Dendritic cell treated with granulocyte-macrophage colony-stimulating factor and Interleukin-4, amounts not matched to agents 40 ng/mL and 50 ng/mL, for 4 days (primary cell): ENCODE data around the gene CEP85L.
"Not testable (repeated sequence)": the region's sequence is repeated elsewhere in the genome, so short reads cannot be mapped to it uniquely, and the experiment has no call there.

Source experiments
- H3K27ac Mint-ChIP-seq: one replicate; pipeline ENCODE4 v1.8.0; 2022; ENCODE audit warnings: mild to moderate bottlenecking, mixed read lengths
- H3K27me3 Mint-ChIP-seq: one replicate; pipeline ENCODE4 v1.8.0; 2022; ENCODE audit warnings: mild to moderate bottlenecking, mixed read lengths
- H3K36me3 Mint-ChIP-seq: one replicate; pipeline ENCODE4 v1.8.0; 2022; ENCODE audit warnings: low read depth, mixed read lengths
- H3K4me1 Mint-ChIP-seq: one replicate; pipeline ENCODE4 v1.8.0; 2022; ENCODE audit warnings: low read depth, mixed read lengths
- H3K4me3 Mint-ChIP-seq: one replicate; pipeline ENCODE4 v1.8.0; 2022; ENCODE audit warnings: mild to moderate bottlenecking, moderate library complexity, mixed read lengths
- H3K9me3 Mint-ChIP-seq: one replicate; pipeline ENCODE4 v1.8.0; 2022; ENCODE audit warnings: mixed read lengths
- intact Hi-C: fragments of 100-400 bp; cut with micrococcal nuclease; formaldehyde crosslinking; loops from one replicate; pipeline ENCODE4 v1.15.0; 2022

CEP85L gene

DNA sequence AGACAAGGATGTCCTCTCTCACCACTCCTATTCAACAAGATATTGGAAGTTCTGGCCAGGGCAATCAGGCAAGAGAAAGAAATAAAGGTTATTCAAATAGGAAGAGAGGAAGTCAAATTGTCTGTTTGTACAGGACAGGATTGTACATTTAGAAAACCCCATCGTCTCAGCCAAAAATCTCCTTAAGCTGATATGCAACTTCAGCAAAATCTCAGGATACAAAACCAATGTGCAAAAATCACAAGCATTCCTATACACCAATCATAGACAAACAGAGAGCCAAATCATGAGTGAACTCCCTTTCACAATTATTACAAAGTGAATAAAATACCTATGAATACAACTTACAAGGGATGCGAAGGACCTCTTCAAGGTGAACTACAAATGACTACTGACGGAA, 217.2 kb downstream of the CEP85L start:
- H3K27me3 Mint-ChIP-seq, H3K4me3 Mint-ChIP-seq, H3K4me1 Mint-ChIP-seq, H3K36me3 Mint-ChIP-seq, H3K27ac Mint-ChIP-seq, intact Hi-C loops: not testable (repeated sequence)
- H3K9me3 Mint-ChIP-seq: peaks cover 11% of the 10 kb centered on the region

DNA sequence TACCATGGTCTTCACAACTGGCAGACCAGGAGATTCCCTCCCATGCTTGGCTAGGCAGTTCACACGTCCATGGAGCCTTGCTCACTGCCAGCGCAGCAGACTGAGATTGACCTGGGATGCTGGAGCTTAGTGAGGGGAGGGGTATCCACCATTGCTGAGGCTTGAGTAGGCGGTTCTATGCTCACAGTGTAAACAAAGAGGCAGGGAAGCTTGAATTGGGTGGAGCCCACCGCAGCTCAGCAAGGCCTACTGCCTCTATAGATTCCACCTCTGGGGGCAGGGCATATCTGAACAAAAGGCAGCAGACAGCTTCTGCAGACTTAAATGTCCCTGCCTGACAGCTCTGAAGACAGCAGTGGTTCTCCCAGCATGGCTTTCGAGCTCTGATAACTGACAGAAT, 230.1 kb downstream of the CEP85L start:
- H3K27ac Mint-ChIP-seq, H3K4me1 Mint-ChIP-seq, H3K27me3 Mint-ChIP-seq, H3K36me3 Mint-ChIP-seq, intact Hi-C loops, H3K4me3 Mint-ChIP-seq: not testable (repeated sequence)
- peaks cover 26% of the 10 kb centered on the region for H3K9me3 Mint-ChIP-seq

DNA sequence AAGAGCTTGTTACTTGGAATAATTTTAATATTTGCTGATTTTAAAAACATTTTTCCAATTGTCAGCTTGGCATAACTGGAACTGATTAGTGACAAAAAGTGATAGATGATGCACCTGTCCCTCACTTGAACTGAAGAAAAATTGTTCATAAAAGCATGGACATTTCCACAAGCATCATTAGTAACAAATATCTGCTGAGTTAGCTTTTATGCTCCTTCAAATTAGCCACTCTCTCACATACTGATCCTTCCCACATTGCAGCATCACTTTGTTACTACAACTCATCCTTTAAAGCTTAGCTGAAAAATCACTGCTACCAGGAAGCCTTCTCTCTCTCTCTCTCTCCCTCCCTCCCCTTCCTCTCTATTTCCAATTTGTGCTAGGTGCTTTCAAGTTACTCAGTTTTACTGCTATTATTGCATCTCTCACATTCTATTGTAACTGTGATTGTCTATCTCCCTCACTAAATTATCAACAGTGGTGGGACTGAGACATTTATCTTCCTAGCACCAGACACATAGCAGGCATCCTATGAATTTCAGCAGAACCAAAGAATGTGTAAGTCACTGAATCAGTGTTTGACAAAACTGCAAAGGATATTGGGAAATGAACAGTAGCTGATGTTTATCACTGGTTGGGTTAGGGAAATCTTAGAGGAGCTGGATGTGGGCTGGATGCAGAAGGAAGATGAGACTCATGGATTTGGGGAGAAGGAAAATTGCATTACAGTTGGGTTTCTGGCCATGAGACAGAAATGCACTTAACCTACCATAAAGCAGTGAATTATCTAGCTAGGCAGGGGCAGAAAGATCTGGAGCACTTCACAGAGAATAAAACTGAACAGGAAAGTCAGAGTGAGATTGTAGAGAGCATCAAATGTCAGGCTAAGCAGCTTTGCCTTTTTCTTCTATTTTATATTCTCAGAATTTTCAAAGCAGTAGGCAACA, 231.7 kb downstream of the CEP85L start:
- Mint-ChIP-seq H3K27me3 (no peaks in the 10 kb centered on the region), H3K4me1 (no peaks in the 10 kb centered on the region), H3K9me3 (peaks cover 24% of the 10 kb centered on the region), H3K27ac (no peak overlapping the region), H3K36me3 (no peaks in the 10 kb centered on the region), H3K4me3 (no peak overlapping the region)
- intact Hi-C loops: no loop called here
